ENCODE results near the gene KLF15. TPM values are rescaled to one million over a fixed set of nuclear protein-coding genes. Genes with fewer than 3 reads are reported as not detected.

The KLF15 gene
- total RNA-seq, 1 experiment from 2014 or later = 3.3 TPM

GRCh38 chr3:126364130-126364695 lies 7.0 kb upstream of the KLF15 start:
- intact Hi-C loops (cut with micrococcal nuclease) = no loop called here
- ATAC-seq = no peak
- CTCF ChIA-PET = no interaction called here

GRCh38 chr3:126361211-126361610 lies 4.0 kb upstream of the KLF15 start:
- no peak overlapping the region for H3K9ac ChIP-seq (ENCODE audit: low read length)
- no peak for DNase-seq (ENCODE audit: low read depth, low spot score)
- no TSS peak for BruUV-seq (replicated peaks)
- H3K4me2 ChIP-seq (ENCODE audit: low read length) = no peak overlapping the region
- peaks cover 4 to 19% of the 10 kb centered on the region in 2 experiments; a peak in 3 of 4 replicates for H3K4me1 ChIP-seq (ENCODE audit: control insufficient read depth in 1 of 2, insufficient read depth in 2 of 2, low read length in 2 of 2)
- no peaks in the 10 kb centered on the region for H4K20me1 ChIP-seq (ENCODE audit: insufficient read depth)
- no peaks in the 10 kb centered on the region for H3K36me3 ChIP-seq (ENCODE audit: control insufficient read depth in 1 of 2, insufficient read depth in 2 of 2, low read length in 2 of 2)
- H3K4me3 ChIP-seq (replicated peaks in 1 of 2; ENCODE audit: low read depth in 1 of 2, low read length in 2 of 2) = no peak overlapping the region
- ChIA-PET CTCF (no interaction called here), POLR2A (no interaction called here), RAD21 (ENCODE audit: low non-redundant PET in 1 of 2, low total read pairs in 2 of 2, uncharacterized antibody in 2 of 2, unreplicated experiment in 2 of 2) (no interaction called here)
- intact Hi-C loops (cut with micrococcal nuclease) = no loop called here
- no peak overlapping the region for H3K27ac ChIP-seq (ENCODE audit: low read depth, low read length)
- TF ChIP-seq EZH2phosphoT487 (IDR thresholded peaks at IDR 0.05; ENCODE audit: borderline replicate concordance) = no peak
- no peak for TF ChIP-seq ZBTB33 (IDR thresholded peaks at IDR 0.05; ENCODE audit: extremely low read depth, insufficient replicate concordance, low read length)
- TF ChIP-seq CBX3 (IDR thresholded peaks at IDR 0.05; ENCODE audit: low read depth) = no peak
- no peak for TF ChIP-seq MAX (IDR thresholded peaks at IDR 0.05)
- TF ChIP-seq ATF3 (IDR thresholded peaks at IDR 0.05) = no peak
- TF ChIP-seq REST (IDR thresholded peaks at IDR 0.05; ENCODE audit: low read depth) = no peak
- no peaks in the 10 kb centered on the region for H3K79me2 ChIP-seq (ENCODE audit: insufficient read depth, low read length)
- H3K9me2 ChIP-seq (ENCODE audit: insufficient read depth) = no peaks in the 10 kb centered on the region
- H3K27me3 ChIP-seq (ENCODE audit: insufficient read depth, low read length) = peaks cover 6% of the 10 kb centered on the region; the same call in 1 of the 2 replicates
- no peak overlapping the region for H2AFZ ChIP-seq (ENCODE audit: low read depth, low read length, poor library complexity, severe bottlenecking)
- no peak for ATAC-seq
- H3K9me3 ChIP-seq (ENCODE audit: control insufficient read depth in 1 of 2, insufficient read depth in 1 of 2, low read depth in 1 of 2, low read length in 2 of 2) = no peaks in the 10 kb centered on the region

More at GRCh38 chr3:126364130-126364695, 7.0 kb upstream of the KLF15 start:
- Histone ChIP-seq H3K9me3 (ENCODE audit: control insufficient read depth in 1 of 2, insufficient read depth in 1 of 2, low read depth in 1 of 2, low read length in 2 of 2) (no peaks in the 10 kb centered on the region), H3K4me1 (ENCODE audit: control insufficient read depth in 1 of 2, insufficient read depth in 2 of 2, low read length in 2 of 2) (no peaks in the 10 kb centered on the region), H3K4me3 (replicated peaks in 1 of 2; ENCODE audit: low read depth in 1 of 2, low read length in 2 of 2) (no peak overlapping the region), H2AFZ (ENCODE audit: low read depth, low read length, poor library complexity, severe bottlenecking) (no peak overlapping the region), H3K27ac (ENCODE audit: low read depth, low read length) (no peak overlapping the region), H4K20me1 (ENCODE audit: insufficient read depth) (no peaks in the 10 kb centered on the region), H3K9ac (ENCODE audit: low read length) (no peak overlapping the region), H3K79me2 (ENCODE audit: insufficient read depth, low read length) (no peaks in the 10 kb centered on the region), H3K4me2 (ENCODE audit: low read length) (no peak overlapping the region), H3K9me2 (ENCODE audit: insufficient read depth) (no peaks in the 10 kb centered on the region), H3K36me3 (ENCODE audit: control insufficient read depth in 1 of 2, insufficient read depth in 2 of 2, low read length in 2 of 2) (no peaks in the 10 kb centered on the region), H3K27me3 (ENCODE audit: insufficient read depth, low read length) (no peaks in the 10 kb centered on the region)
- TF ChIP-seq SIN3A (IDR thresholded peaks at IDR 0.05; ENCODE audit: low read depth) (no peak), SP1 (IDR thresholded peaks at IDR 0.05; ENCODE audit: low read depth) (no peak), JUND (IDR thresholded peaks at IDR 0.05) (no peak), EZH2phosphoT487 (IDR thresholded peaks at IDR 0.05; ENCODE audit: borderline replicate concordance) (no peak), ATF3 (IDR thresholded peaks at IDR 0.05) (no peak), ZNF274 (IDR thresholded peaks at IDR 0.05; ENCODE audit: low read depth, low read length) (no peak)
- ChIA-PET RAD21 (ENCODE audit: low non-redundant PET in 1 of 2, low total read pairs in 2 of 2, uncharacterized antibody in 2 of 2, unreplicated experiment in 2 of 2) (no interaction called here), POLR2A (no interaction called here)
- no TSS peak for BruUV-seq (replicated peaks)
- no peak for DNase-seq (ENCODE audit: low read depth, low spot score)

Data from HCT116 (cell line).